ENCODE data around the gene ALS2. TPM values are rescaled to one million over a fixed set of nuclear protein-coding genes. Genes with fewer than 3 reads are reported as not detected.
"Not testable (repeated sequence)": the region's sequence is repeated elsewhere in the genome, so short reads cannot be mapped to it uniquely, and the experiment has no call there.

Gene ALS2
- total RNA-seq, 4 donors from 2014 or later: 17.1 to 40.6 (median 19.5) TPM

DNA sequence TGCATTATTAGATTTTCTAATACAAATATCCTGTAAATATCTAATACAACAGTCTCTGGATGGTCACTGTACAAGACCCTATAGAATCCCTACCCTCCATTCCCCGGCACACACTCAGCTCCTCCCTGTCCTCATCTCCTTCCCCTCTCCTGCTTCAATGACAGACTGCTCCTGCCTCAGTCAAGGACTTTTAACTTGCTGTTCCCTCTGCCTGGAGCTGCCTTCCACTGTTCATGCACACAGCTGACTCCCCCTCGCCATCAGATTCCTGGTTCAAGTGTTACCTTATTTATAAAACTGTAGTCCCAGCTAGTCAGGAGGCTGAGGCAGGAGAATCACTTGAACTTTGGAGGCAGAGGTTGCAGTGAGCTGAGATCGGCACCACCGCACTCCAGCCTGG is 28.9 kb upstream of the ALS2 start:
- no peak for ATAC-seq
- intact Hi-C loops (cut with DNase I; ENCODE audit: low total_unique reads): no loop called here

DNA sequence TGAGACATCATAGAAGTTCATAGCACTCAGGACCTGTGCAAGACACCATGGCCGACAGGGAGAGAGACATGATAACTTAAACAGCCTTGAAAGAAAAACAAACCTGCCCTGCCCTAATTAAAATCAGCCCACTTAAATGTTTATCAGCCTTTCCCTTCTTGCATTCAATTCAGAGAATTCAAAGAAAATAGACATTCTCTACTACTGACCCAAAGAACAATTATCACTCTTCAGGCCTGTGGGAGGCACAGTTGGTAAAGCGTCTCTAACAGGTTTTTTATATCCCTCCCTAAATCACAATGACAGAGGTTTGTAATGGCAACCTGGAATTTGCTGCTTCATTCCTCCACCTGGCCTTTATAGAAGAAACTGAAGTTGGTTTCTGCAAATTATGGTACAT is 27.3 kb upstream of the ALS2 start:
- Histone ChIP-seq H3K9me3 (no peaks in the 10 kb centered on the region), H3K4me1 (peaks cover 10 to 16% of the 10 kb centered on the region in 2 donors), H3K36me3 (no peaks in the 10 kb centered on the region), H3K27ac (peak overlapping the region in 2 of 4 donors; percentile 4 to 54), H3K27me3 (no peaks in the 10 kb centered on the region), H3K4me3 (no peak overlapping the region)
- ATAC-seq (no peak), DNase-seq (no peak)
- TF ChIP-seq, protein P1, sequence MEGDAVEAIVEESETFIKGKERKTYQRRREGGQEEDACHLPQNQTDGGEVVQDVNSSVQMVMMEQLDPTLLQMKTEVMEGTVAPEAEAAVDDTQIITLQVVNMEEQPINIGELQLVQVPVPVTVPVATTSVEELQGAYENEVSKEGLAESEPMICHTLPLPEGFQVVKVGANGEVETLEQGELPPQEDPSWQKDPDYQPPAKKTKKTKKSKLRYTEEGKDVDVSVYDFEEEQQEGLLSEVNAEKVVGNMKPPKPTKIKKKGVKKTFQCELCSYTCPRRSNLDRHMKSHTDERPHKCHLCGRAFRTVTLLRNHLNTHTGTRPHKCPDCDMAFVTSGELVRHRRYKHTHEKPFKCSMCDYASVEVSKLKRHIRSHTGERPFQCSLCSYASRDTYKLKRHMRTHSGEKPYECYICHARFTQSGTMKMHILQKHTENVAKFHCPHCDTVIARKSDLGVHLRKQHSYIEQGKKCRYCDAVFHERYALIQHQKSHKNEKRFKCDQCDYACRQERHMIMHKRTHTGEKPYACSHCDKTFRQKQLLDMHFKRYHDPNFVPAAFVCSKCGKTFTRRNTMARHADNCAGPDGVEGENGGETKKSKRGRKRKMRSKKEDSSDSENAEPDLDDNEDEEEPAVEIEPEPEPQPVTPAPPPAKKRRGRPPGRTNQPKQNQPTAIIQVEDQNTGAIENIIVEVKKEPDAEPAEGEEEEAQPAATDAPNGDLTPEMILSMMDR (IDR thresholded peaks at IDR 0.05 in 4 of 5, conservative IDR thresholded peaks at IDR 0.05 in 1 of 5): no peak
- TF ChIP-seq POLR2A (IDR thresholded peaks at IDR 0.05): no peak
- intact Hi-C loops (cut with DNase I; ENCODE audit: low total_unique reads) (no loop called here), in situ Hi-C loops (cut with MboI; ENCODE audit: low sequenced_read_pairs in 4 of 4) (no loop called here)

More for the DNA sequence above, 28.9 kb upstream of the ALS2 start:
- Histone ChIP-seq H3K36me3 (no peaks in the 10 kb centered on the region), H3K27me3 (no peaks in the 10 kb centered on the region), H3K9me3 (no peaks in the 10 kb centered on the region), H3K27ac (no peak overlapping the region), H3K4me3 (no peak overlapping the region), H3K4me1 (peaks cover 10 to 16% of the 10 kb centered on the region in 2 donors)
- no peak for DNase-seq
- TF ChIP-seq, protein P1 (IDR thresholded peaks at IDR 0.05 in 4 of 5, conservative IDR thresholded peaks at IDR 0.05 in 1 of 5): no peak
- no peak for TF ChIP-seq POLR2A (IDR thresholded peaks at IDR 0.05)
- in situ Hi-C loops (cut with MboI; ENCODE audit: low sequenced_read_pairs in 4 of 4): no loop called here

DNA sequence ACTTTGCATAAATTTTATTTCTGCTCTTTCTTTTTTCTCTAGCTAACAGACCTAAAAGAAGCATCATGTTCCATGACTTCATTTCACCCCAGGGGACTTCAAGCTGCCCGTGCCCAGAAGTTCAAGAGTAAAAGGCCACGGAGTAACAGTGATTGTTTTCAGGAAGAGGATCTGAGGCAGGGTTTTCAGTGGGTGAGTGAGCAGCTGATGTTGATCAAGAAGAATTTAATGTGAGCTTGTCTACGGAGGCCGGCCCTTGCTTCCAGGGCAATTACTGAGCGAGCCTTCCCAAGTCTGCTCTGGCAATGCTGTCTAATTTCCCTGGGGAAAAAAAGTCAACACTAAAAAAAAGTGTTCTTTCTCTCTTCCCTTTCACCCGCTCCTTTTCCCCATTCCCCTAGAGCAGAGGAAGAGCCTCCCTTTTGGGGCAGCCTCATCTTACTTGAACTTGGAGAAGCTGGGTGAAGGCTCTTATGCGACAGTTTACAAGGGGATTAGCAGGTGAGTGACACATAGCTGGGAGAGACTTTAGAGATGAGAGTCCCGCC is 26.8 kb upstream of the ALS2 start:
- intact Hi-C loops (cut with DNase I; ENCODE audit: low total_unique reads): no loop called here
- H3K27ac ChIP-seq: peak overlapping the region in 2 of 4 donors; percentile 4 to 54
- ATAC-seq (peak; percentile 49 to 65), DNase-seq (peak in 1 of 2 donors; percentile 36)
- H3K4me3 ChIP-seq: no peak overlapping the region
- no peaks in the 10 kb centered on the region for H3K9me3 ChIP-seq
- no peaks in the 10 kb centered on the region for H3K36me3 ChIP-seq
- H3K4me1 ChIP-seq: peaks cover 10 to 16% of the 10 kb centered on the region in 2 donors
- in situ Hi-C loops (cut with MboI; ENCODE audit: low sequenced_read_pairs in 4 of 4): no loop called here
- no peaks in the 10 kb centered on the region for H3K27me3 ChIP-seq
- TF ChIP-seq POLR2A (IDR thresholded peaks at IDR 0.05): no peak
- TF ChIP-seq, protein P1 (IDR thresholded peaks at IDR 0.05 in 4 of 5, conservative IDR thresholded peaks at IDR 0.05 in 1 of 5): no peak

DNA sequence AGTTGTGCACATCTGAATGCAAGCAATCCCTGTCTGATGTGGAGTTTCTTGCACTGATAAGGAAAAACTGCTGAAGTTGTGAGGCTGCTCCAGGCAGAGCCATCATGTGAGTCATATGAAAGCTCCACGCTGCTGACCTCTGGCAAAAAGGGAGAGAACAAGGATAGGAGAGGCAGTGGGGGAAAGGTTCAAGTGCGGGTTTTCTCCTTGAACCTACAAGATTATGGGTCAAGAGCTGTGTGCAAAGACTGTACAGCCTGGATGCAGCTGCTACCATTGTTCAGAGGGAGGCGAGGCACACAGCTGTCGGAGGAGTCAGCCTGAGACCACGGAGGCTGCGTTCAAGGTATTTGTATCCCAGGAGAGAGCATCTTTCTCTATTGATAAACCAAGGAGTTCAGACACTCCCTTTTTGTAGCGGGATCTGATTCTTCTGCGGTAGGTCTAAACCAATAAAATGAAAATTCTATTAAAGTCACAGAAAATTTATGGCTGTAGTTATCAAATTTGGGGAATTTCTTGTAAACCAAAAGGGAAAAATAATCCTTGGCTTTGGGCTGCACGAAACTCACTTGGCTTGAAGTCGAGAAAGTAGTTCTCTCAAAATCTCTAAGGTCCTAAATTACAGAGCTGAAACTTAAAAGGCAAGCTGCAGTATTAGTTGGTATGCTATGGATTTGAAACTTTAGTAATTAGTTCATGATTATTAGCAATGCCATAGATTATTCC is 25.9 kb upstream of the ALS2 start, which contains the start of gene CDK15:
CDK15 (plus strand) TSS at position 96 of the 729 bp plus-strand sequence; CDS start at position 224, 128 bp downstream.
- peak in 1 of 2 donors; percentile 44 for ATAC-seq
- no peaks in the 10 kb centered on the region for H3K9me3 ChIP-seq
- in situ Hi-C loops (cut with MboI; ENCODE audit: low sequenced_read_pairs in 4 of 4): no loop called here
- H3K4me1 ChIP-seq: peaks cover 10 to 16% of the 10 kb centered on the region in 2 donors
- H3K27me3 ChIP-seq: no peaks in the 10 kb centered on the region
- no peaks in the 10 kb centered on the region for H3K36me3 ChIP-seq
- H3K27ac ChIP-seq: peak within 1 kb of the TSS in 2 of 4 donors; percentile 8 to 54
- TF ChIP-seq, protein P1 (IDR thresholded peaks at IDR 0.05 in 4 of 5, conservative IDR thresholded peaks at IDR 0.05 in 1 of 5): no peak
- no peak for TF ChIP-seq POLR2A (IDR thresholded peaks at IDR 0.05)
- intact Hi-C loops (cut with DNase I; ENCODE audit: low total_unique reads): no loop called here
- no peak within 1 kb of the TSS for H3K4me3 ChIP-seq
- DNase-seq: no peak

DNA sequence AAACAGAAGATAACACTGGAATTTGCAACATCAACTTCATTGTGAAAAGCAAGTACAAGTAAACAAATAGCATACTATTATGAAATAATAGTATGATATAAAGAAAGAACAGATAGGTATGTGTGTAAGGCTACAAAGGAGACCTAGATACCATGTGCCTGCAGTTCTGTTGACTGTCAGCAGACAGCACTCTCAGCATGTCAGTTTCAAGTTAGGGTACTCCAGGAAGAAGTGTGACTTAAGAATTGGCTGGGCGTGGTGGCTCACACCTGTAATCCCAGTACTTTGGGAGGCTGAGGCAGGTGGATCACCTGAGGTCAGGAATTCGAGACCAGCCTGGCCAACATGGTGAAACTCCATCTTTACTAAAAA is 18.2 kb upstream of the ALS2 start:
- H3K27ac ChIP-seq: not testable (repeated sequence)
- intact Hi-C loops (cut with DNase I; ENCODE audit: low total_unique reads): loop anchor here (5.0 kb wide), 1 partner anchor 378 kb away; no protein-coding TSS in a partner anchor

More for the DNA sequence above, 18.2 kb upstream of the ALS2 start:
- H3K4me1 ChIP-seq, H3K36me3 ChIP-seq, ATAC-seq, H3K9me3 ChIP-seq, H3K27me3 ChIP-seq, DNase-seq, H3K4me3 ChIP-seq: not testable (repeated sequence)
- in situ Hi-C loops (cut with MboI; ENCODE audit: low sequenced_read_pairs in 4 of 4): loop anchor here in 2 of 4 donors (5.0 to 25.0 kb wide), 2 partner anchors 378 to 588 kb away; partner anchors contain the start of gene BMPR2 (in 1 of the 2)

Measured in gastrocnemius medialis (tissue), 4 donors.